ENCODE results near the gene EIF4A3. TPM values are rescaled to one million over a fixed set of nuclear protein-coding genes. Genes with fewer than 3 reads are reported as not detected.

Gene EIF4A3
- 10 to 100 TPM; 53.0 to 61.4 TPM for total RNA-seq
- 10 to 100 TPM; 56.0 to 88.6 (median 58.2) TPM for polyA plus RNA-seq
- 64.1 to 567 (median 213) reads per million in 6 experiments for total RNA-seq

GRCh38 chr17:80147035-80147822 lies at the start of gene EIF4A3:
Gene EIF4A3, minus strand, starts transcription at chr17:80147128. Its CDS starts 167 bp downstream, at chr17:80146961.
- Mint-ChIP-seq H3K27me3 (no peaks in the 10 kb centered on the region), H3K27ac (peak within 1 kb of the TSS; percentile 96 to 99 (median 98)), H3K9me3 (peaks cover 0 to 1% (median 0%) of the 10 kb centered on the region in 9 donors), H3K36me3 (peaks cover 0 to 26% (median 3%) of the 10 kb centered on the region in 3 donors), H3K4me1 (peaks cover 14 to 54% (median 38%) of the 10 kb centered on the region in 4 donors), H3K4me3 (peak within 1 kb of the TSS; percentile 80 to 100 (median 98))
- peak; percentile 87 to 93 for ATAC-seq
- POLR2A ChIA-PET, result interaction anchor here (0.6 to 2.3 kb wide), 4 partner anchors 45 to 117 kb away, joined by 3 to 17 read pairs (median 10); partner anchors contain the start of gene GAA
- DNase-seq, result peak; percentile 89 to 99 (median 97)

- Mint-ChIP-seq H3K9me3 (no peaks in the 10 kb centered on the region), H3K27me3 (peaks cover 0 to 7% (median 2%) of the 10 kb centered on the region in 5 donors), H3K36me3 (no peaks in the 10 kb centered on the region), H3K4me1 (peaks cover 5 to 7% (median 6%) of the 10 kb centered on the region in 4 donors), H3K4me3 (no peak overlapping the region), H3K27ac (peak overlapping the region in 2 of 10 donors; percentile 74 to 93)
- ATAC-seq (no peak), DNase-seq (no peak)
- POLR2A ChIA-PET, result interaction anchor here (1.2 to 1.8 kb wide), 5 partner anchors 14 to 100 kb away, joined by 3 to 8 read pairs (median 4); partner anchors contain the start of genes SGSH and SLC26A11
Observed at GRCh38 chr17:80196652-80197051, 49.7 kb upstream of the EIF4A3 start.

- Mint-ChIP-seq H3K4me3 (peak overlapping the region in 1 of 10 donors; percentile 48), H3K36me3 (no peaks in the 10 kb centered on the region), H3K4me1 (peaks cover 5 to 7% (median 6%) of the 10 kb centered on the region in 4 donors), H3K27me3 (peaks cover 0 to 10% (median 2%) of the 10 kb centered on the region in 5 donors), H3K9me3 (no peaks in the 10 kb centered on the region), H3K27ac (peak overlapping the region in 7 of 10 donors; percentile 4 to 93 (median 51))
- POLR2A ChIA-PET, result interaction anchor here (0.6 to 1.8 kb wide), 8 partner anchors 15 to 120 kb away, joined by 3 to 8 read pairs (median 4); partner anchors contain the start of genes SGSH and SLC26A11
- peak; percentile 62 to 70 for ATAC-seq
- DNase-seq, result peak; percentile 37 to 80 (median 57)
Observed at GRCh38 chr17:80195671-80196529, 49.0 kb upstream of the EIF4A3 start.

GRCh38 chr17:80195141-80195540 lies 48.2 kb upstream of the EIF4A3 start:
- no peaks in the 10 kb centered on the region for H3K36me3 Mint-ChIP-seq
- H3K27me3 Mint-ChIP-seq, result peaks cover 0 to 13% (median 2%) of the 10 kb centered on the region in 5 donors
- ATAC-seq (no peak), DNase-seq (no peak)
- POLR2A ChIA-PET, result interaction anchor here (0.9 to 1.7 kb wide), 4 partner anchors 24 to 121 kb away, joined by 3 to 8 read pairs (median 5); no protein-coding TSS in a partner anchor
- no peaks in the 10 kb centered on the region for H3K9me3 Mint-ChIP-seq
- no peak overlapping the region for H3K4me3 Mint-ChIP-seq
- peak overlapping the region in 1 of 10 donors; percentile 27 for H3K27ac Mint-ChIP-seq
- peaks cover 5 to 7% (median 6%) of the 10 kb centered on the region in 4 donors for H3K4me1 Mint-ChIP-seq

- POLR2A ChIA-PET, result no interaction called here
- no peak for ATAC-seq
- no peaks in the 10 kb centered on the region for H3K9me3 Mint-ChIP-seq
- H3K27ac Mint-ChIP-seq, result no peak overlapping the region
- H3K27me3 Mint-ChIP-seq, result peaks cover 0 to 19% (median 2%) of the 10 kb centered on the region in 5 donors
- no peaks in the 10 kb centered on the region for H3K36me3 Mint-ChIP-seq
- H3K4me3 Mint-ChIP-seq, result no peak overlapping the region
- H3K4me1 Mint-ChIP-seq, result peaks cover 2 to 6% (median 4%) of the 10 kb centered on the region in 4 donors
- DNase-seq, result no peak
Observed at GRCh38 chr17:80191865-80192661, 45.1 kb upstream of the EIF4A3 start.

GRCh38 chr17:80191192-80191591 lies 44.3 kb upstream of the EIF4A3 start:
- H3K4me1 Mint-ChIP-seq, result peaks cover 2 to 5% (median 4%) of the 10 kb centered on the region in 4 donors
- DNase-seq, result no peak
- H3K27ac Mint-ChIP-seq, result no peak overlapping the region
- no peak for ATAC-seq
- no peak overlapping the region for H3K4me3 Mint-ChIP-seq
- no peaks in the 10 kb centered on the region for H3K9me3 Mint-ChIP-seq
- H3K36me3 Mint-ChIP-seq, result no peaks in the 10 kb centered on the region
- POLR2A ChIA-PET, result no interaction called here
- H3K27me3 Mint-ChIP-seq, result peaks cover 0 to 19% (median 2%) of the 10 kb centered on the region in 5 donors

GRCh38 chr17:80190716-80191115 lies 43.8 kb upstream of the EIF4A3 start:
- DNase-seq, result no peak
- peaks cover 0 to 17% (median 0%) of the 10 kb centered on the region in 5 donors for H3K27me3 Mint-ChIP-seq
- POLR2A ChIA-PET, result no interaction called here

GRCh38 chr17:80189611-80190010 lies 42.7 kb upstream of the EIF4A3 start:
- Mint-ChIP-seq H3K4me3 (no peak overlapping the region), H3K36me3 (no peaks in the 10 kb centered on the region), H3K4me1 (peaks cover 0 to 2% (median 0%) of the 10 kb centered on the region in 4 donors), H3K27me3 (peaks cover 0 to 17% (median 0%) of the 10 kb centered on the region in 5 donors), H3K27ac (peak overlapping the region in 1 of 10 donors; percentile 33), H3K9me3 (no peaks in the 10 kb centered on the region)
- no peak for ATAC-seq
- DNase-seq, result no peak
- POLR2A ChIA-PET, result no interaction called here

More at GRCh38 chr17:80190716-80191115, 43.8 kb upstream of the EIF4A3 start:
- no peak for ATAC-seq
- Mint-ChIP-seq H3K4me1 (peaks cover 0 to 2% (median 0%) of the 10 kb centered on the region in 4 donors), H3K9me3 (no peaks in the 10 kb centered on the region), H3K27ac (no peak overlapping the region), H3K4me3 (no peak overlapping the region), H3K36me3 (no peaks in the 10 kb centered on the region)

- H3K9me3 Mint-ChIP-seq, result no peaks in the 10 kb centered on the region
- POLR2A ChIA-PET, result no interaction called here
- H3K36me3 Mint-ChIP-seq, result no peaks in the 10 kb centered on the region
- H3K4me3 Mint-ChIP-seq, result no peak overlapping the region
- DNase-seq, result no peak
- no peak for ATAC-seq
- H3K4me1 Mint-ChIP-seq, result peaks cover 0 to 2% (median 0%) of the 10 kb centered on the region in 4 donors
- H3K27ac Mint-ChIP-seq, result no peak overlapping the region
- H3K27me3 Mint-ChIP-seq, result peaks cover 0 to 17% (median 0%) of the 10 kb centered on the region in 5 donors
Observed at GRCh38 chr17:80187515-80187941, 40.6 kb upstream of the EIF4A3 start.

GRCh38 chr17:80187090-80187489 lies 40.2 kb upstream of the EIF4A3 start:
- Mint-ChIP-seq H3K27ac (no peak overlapping the region), H3K4me3 (no peak overlapping the region), H3K36me3 (no peaks in the 10 kb centered on the region), H3K4me1 (peaks cover 0 to 2% (median 0%) of the 10 kb centered on the region in 4 donors), H3K9me3 (no peaks in the 10 kb centered on the region), H3K27me3 (peaks cover 0 to 15% (median 0%) of the 10 kb centered on the region in 5 donors)
- no peak for ATAC-seq
- POLR2A ChIA-PET, result no interaction called here
- DNase-seq, result no peak

GRCh38 chr17:80185968-80186367 lies 39.0 kb upstream of the EIF4A3 start:
- POLR2A ChIA-PET, result no interaction called here
- DNase-seq (no peak), ATAC-seq (no peak)
- no peaks in the 10 kb centered on the region for H3K9me3 Mint-ChIP-seq
- no peaks in the 10 kb centered on the region for H3K36me3 Mint-ChIP-seq
- H3K4me1 Mint-ChIP-seq, result no peaks in the 10 kb centered on the region
- no peak overlapping the region for H3K4me3 Mint-ChIP-seq
- H3K27ac Mint-ChIP-seq, result peak overlapping the region in 1 of 10 donors; percentile 23
- H3K27me3 Mint-ChIP-seq, result peaks cover 0 to 15% (median 0%) of the 10 kb centered on the region in 5 donors

- Mint-ChIP-seq H3K4me1 (no peaks in the 10 kb centered on the region), H3K36me3 (no peaks in the 10 kb centered on the region), H3K9me3 (no peaks in the 10 kb centered on the region), H3K27me3 (peaks cover 0 to 10% (median 0%) of the 10 kb centered on the region in 5 donors), H3K4me3 (no peak overlapping the region), H3K27ac (peak overlapping the region in 1 of 10 donors; percentile 46)
- POLR2A ChIA-PET, result no interaction called here
- DNase-seq (no peak), ATAC-seq (no peak)
Observed at GRCh38 chr17:80184423-80184714, 37.4 kb upstream of the EIF4A3 start.

Data from naive thymus-derived CD8-positive, alpha-beta T cell (primary cell).